ENCODE results near the gene TUFT1. TPM values are rescaled to one million over a fixed set of nuclear protein-coding genes. Genes with fewer than 3 reads are reported as not detected.

Gene TUFT1
- total and polyA plus RNA-seq, 9 of the 15 experiments (the other 6 are each of a cell fraction or from before 2014, with no cell fraction given): 0.54 to 2.0 (median 1.7) TPM

GRCh38 chr1:151611832-151612500 lies 71.9 kb downstream of the TUFT1 start, which contains the start of gene SNX27 (continued):
- TF ChIP-seq, protein P1, sequence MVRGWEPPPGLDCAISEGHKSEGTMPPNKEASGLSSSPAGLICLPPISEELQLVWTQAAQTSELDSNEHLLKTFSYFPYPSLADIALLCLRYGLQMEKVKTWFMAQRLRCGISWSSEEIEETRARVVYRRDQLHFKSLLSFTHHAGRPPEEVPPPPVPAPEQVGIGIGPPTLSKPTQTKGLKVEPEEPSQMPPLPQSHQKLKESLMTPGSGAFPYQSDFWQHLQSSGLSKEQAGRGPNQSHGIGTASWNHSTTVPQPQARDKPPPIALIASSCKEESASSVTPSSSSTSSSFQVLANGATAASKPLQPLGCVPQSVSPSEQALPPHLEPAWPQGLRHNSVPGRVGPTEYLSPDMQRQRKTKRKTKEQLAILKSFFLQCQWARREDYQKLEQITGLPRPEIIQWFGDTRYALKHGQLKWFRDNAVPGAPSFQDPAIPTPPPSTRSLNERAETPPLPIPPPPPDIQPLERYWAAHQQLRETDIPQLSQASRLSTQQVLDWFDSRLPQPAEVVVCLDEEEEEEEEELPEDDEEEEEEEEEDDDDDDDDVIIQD (CRISPR knock-in tag; IDR thresholded peaks at IDR 0.05): 0 out of 2 replicates have a peak, but pooled peaks have one; percentile 38
- TF ChIP-seq RB1 (IDR thresholded peaks at IDR 0.05; ENCODE audit: low read depth) (peak; percentile 88), ZNF644 (tag; IDR thresholded peaks at IDR 0.05; ENCODE audit: low read depth) (0 out of 2 replicates have a peak, but pooled peaks have one; percentile 60), EGR1 (conservative IDR thresholded peaks at IDR 0.05) (peak; percentile 93), SP1 (CRISPR knock-in tag; IDR thresholded peaks at IDR 0.05) (peak; percentile 77), NR2F6 (CRISPR knock-in tag; IDR thresholded peaks at IDR 0.05) (0 out of 2 replicates have a peak, but pooled peaks have one; percentile 51), ZNF165 (CRISPR knock-in tag; IDR thresholded peaks at IDR 0.05; ENCODE audit: borderline replicate concordance) (0 out of 2 replicates have a peak, but pooled peaks have one; percentile 59), CHD2 (IDR thresholded peaks at IDR 0.05; ENCODE audit: low read depth, low read length) (peak; percentile 61; the same call in 1 of the 2 replicates), C11orf30 (IDR thresholded peaks at IDR 0.05; ENCODE audit: low read depth) (no peak), NR2C2 (CRISPR knock-in tag; IDR thresholded peaks at IDR 0.05) (peak; percentile 59; the same call in 1 of the 2 replicates), NR2C2 (tag; IDR thresholded peaks at IDR 0.05) (peak; percentile 98), BRD4 (IDR thresholded peaks at IDR 0.05) (no peak; the same call in 1 of the 2 replicates), ZNF197 (CRISPR knock-in tag; IDR thresholded peaks at IDR 0.05; ENCODE audit: low read depth) (peak; percentile 76; the same call in 1 of the 2 replicates), VEZF1 (CRISPR knock-in tag; IDR thresholded peaks at IDR 0.05) (peak; percentile 81), DPF2 (IDR thresholded peaks at IDR 0.05) (no peak), NR0B1 (IDR thresholded peaks at IDR 0.05; ENCODE audit: partially characterized antibody) (no peak), MYBL2 (IDR thresholded peaks at IDR 0.05; ENCODE audit: low read depth) (no peak), MYBL2 (CRISPR knock-in tag; IDR thresholded peaks at IDR 0.05; ENCODE audit: borderline replicate concordance) (no peak)
- TF ChIP-seq, protein P2, sequence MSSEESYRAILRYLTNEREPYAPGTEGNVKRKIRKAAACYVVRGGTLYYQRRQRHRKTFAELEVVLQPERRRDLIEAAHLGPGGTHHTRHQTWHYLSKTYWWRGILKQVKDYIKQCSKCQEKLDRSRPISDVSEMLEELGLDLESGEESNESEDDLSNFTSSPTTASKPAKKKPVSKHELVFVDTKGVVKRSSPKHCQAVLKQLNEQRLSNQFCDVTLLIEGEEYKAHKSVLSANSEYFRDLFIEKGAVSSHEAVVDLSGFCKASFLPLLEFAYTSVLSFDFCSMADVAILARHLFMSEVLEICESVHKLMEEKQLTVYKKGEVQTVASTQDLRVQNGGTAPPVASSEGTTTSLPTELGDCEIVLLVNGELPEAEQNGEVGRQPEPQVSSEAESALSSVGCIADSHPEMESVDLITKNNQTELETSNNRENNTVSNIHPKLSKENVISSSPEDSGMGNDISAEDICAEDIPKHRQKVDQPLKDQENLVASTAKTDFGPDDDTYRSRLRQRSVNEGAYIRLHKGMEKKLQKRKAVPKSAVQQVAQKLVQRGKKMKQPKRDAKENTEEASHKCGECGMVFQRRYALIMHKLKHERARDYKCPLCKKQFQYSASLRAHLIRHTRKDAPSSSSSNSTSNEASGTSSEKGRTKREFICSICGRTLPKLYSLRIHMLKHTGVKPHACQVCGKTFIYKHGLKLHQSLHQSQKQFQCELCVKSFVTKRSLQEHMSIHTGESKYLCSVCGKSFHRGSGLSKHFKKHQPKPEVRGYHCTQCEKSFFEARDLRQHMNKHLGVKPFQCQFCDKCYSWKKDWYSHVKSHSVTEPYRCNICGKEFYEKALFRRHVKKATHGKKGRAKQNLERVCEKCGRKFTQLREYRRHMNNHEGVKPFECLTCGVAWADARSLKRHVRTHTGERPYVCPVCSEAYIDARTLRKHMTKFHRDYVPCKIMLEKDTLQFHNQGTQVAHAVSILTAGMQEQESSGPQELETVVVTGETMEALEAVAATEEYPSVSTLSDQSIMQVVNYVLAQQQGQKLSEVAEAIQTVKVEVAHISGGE (CRISPR knock-in tag; IDR thresholded peaks at IDR 0.05): peak in 1 of 3 experiments; percentile 81; a peak in 3 of 6 replicates

Data from K562 (cell line).